Lower lobe of right lung (tissue), 2 donors: Measurements from ENCODE around the gene THBS1. TPM values are rescaled to one million over a fixed set of nuclear protein-coding genes. Genes with fewer than 3 reads are reported as not detected.

Experiments
- ATAC-seq, 2 donors: fragments of 200-7000 bp; cut with Tn5 transposase; one replicate each; pipeline ENCODE4 v1.9.1; 2020 to 2022; ENCODE audit warnings: mild to moderate bottlenecking in 2 of 2, moderate library complexity in 2 of 2
- DNase-seq: peaks from one replicate; pipeline ENCODE4 v3.0.0-alpha.2; 2020
- H3K27ac ChIP-seq: fragments of 200-600 bp; one replicate; pipeline ENCODE4 v1.8.0; 2022
- H3K27me3 ChIP-seq: fragments of 200-600 bp; one replicate; pipeline ENCODE4 v1.8.0; 2022; ENCODE audit warnings: low read depth
- H3K36me3 ChIP-seq: fragments of 200-600 bp; one replicate; pipeline ENCODE4 v1.8.0; 2022; ENCODE audit warnings: mild to moderate bottlenecking
- H3K4me1 ChIP-seq: fragments of 200-600 bp; one replicate; pipeline ENCODE4 v1.8.0; 2022
- H3K4me3 ChIP-seq: fragments of 200-600 bp; one replicate; pipeline ENCODE4 v1.8.0; 2022; ENCODE audit warnings: mild to moderate bottlenecking
- H3K9me3 ChIP-seq: fragments of 200-600 bp; one replicate; pipeline ENCODE4 v1.8.0; 2022
- intact Hi-C: fragments of 100-400 bp; cut with DNase I; formaldehyde crosslinking; loops from one replicate; pipeline ENCODE4 v1.11.0; 2022
- total RNA-seq: library from RNA; stranded (reverse); fragmentation: NEBNext Ultra II Directional; extraction: Animal tissue kit (Norgen Biotek cat#: 25700); gene quantifications from one replicate; pipeline ENCODE4 v1.2.1, GENCODE V29; 2021
- TF ChIP-seq, protein P1 (sequence below): fragments of 200-600 bp; IDR thresholded peaks from one replicate; pipeline ENCODE4 v1.8.0; 2022; ENCODE audit warnings: antibody characterized with exemption, mild to moderate bottlenecking
- donor health status: DM: no; HTN: yes; CAD: no; lungs with severe emphysema.

The THBS1 gene
- total RNA-seq, 1 donor from 2014 or later, result 226 TPM

DNA sequence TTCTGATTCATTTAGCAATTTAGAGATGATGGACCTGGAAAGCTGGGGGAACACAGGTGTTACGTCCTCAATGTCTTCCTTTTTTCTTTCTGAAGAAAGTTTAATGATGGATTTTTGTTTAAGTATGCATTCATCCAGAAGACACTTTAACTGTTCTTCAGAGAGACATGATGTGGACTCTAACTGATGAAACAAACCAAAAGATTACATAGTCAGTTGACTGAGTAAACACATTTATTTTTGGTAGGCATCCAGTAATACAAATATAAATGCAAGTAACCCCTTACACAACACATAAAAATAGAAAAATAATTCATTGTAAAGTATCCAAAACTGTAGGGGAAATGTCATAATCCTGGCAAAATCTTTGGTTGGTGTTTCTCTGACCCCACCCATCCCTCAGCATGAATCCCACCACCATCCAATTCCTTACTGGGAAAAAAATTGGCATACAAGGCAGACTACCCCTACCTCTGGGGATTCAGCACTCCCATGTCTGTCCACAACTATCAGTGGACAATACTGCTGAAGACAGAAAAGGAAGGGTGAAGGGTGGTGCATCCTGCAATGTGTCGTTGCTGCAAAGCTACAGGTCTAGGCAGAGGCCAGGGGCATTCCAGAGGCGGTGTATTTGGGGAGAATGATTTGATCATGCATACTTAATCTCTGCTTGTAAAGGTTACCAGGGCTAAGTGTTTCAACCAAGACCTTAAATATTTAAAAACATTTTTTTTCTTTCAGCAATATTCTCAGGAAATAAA lies 37.4 kb downstream of the THBS1 start:
- DNase-seq (no peak), ATAC-seq (no peak)
- no peaks in the 10 kb centered on the region for H3K36me3 ChIP-seq
- no peaks in the 10 kb centered on the region for H3K4me1 ChIP-seq
- TF ChIP-seq, protein P1, sequence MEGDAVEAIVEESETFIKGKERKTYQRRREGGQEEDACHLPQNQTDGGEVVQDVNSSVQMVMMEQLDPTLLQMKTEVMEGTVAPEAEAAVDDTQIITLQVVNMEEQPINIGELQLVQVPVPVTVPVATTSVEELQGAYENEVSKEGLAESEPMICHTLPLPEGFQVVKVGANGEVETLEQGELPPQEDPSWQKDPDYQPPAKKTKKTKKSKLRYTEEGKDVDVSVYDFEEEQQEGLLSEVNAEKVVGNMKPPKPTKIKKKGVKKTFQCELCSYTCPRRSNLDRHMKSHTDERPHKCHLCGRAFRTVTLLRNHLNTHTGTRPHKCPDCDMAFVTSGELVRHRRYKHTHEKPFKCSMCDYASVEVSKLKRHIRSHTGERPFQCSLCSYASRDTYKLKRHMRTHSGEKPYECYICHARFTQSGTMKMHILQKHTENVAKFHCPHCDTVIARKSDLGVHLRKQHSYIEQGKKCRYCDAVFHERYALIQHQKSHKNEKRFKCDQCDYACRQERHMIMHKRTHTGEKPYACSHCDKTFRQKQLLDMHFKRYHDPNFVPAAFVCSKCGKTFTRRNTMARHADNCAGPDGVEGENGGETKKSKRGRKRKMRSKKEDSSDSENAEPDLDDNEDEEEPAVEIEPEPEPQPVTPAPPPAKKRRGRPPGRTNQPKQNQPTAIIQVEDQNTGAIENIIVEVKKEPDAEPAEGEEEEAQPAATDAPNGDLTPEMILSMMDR, result no peak
- intact Hi-C loops, result no loop called here
- no peaks in the 10 kb centered on the region for H3K9me3 ChIP-seq
- no peak overlapping the region for H3K27ac ChIP-seq
- no peaks in the 10 kb centered on the region for H3K27me3 ChIP-seq
- H3K4me3 ChIP-seq, result no peak overlapping the region

GRCh38 chr15:39621210-39621609 lies 40.3 kb downstream of the THBS1 start:
- intact Hi-C loops, result no loop called here
- peaks cover 23% of the 10 kb centered on the region for H3K4me1 ChIP-seq
- H3K27me3 ChIP-seq, result no peaks in the 10 kb centered on the region
- TF ChIP-seq, protein P1, result no peak
- ATAC-seq (no peak), DNase-seq (no peak)
- H3K9me3 ChIP-seq, result no peaks in the 10 kb centered on the region
- no peak overlapping the region for H3K27ac ChIP-seq
- H3K4me3 ChIP-seq, result no peak overlapping the region
- no peaks in the 10 kb centered on the region for H3K36me3 ChIP-seq

DNA sequence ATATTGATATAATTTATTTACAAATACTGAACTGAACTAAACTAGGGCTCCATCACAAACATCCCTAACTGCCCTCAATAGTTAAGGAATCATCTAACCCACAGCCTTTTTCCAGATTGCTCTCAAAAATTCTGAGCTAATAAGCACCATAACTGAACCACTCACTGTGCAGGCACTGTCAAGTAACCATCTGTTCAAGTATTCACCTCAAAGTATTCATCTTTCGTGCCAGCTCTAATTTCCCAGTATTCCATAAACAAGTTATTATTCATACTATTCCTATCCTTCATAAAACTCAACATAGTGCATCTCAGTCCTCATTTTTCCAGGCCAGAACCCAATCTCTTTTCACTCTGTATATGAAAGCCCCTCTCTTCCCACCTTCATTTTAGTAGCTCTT lies 41.1 kb downstream of the THBS1 start:
- TF ChIP-seq, protein P1, result no peak
- DNase-seq (no peak), ATAC-seq (no peak)
- Histone ChIP-seq H3K27me3 (no peaks in the 10 kb centered on the region), H3K4me1 (peaks cover 23% of the 10 kb centered on the region), H3K27ac (no peak overlapping the region), H3K36me3 (no peaks in the 10 kb centered on the region), H3K9me3 (no peaks in the 10 kb centered on the region), H3K4me3 (no peak overlapping the region)
- intact Hi-C loops, result no loop called here

GRCh38 chr15:39622660-39623516 lies 42.0 kb downstream of the THBS1 start:
- no peak overlapping the region for H3K27ac ChIP-seq
- intact Hi-C loops, result no loop called here
- H3K4me3 ChIP-seq, result no peak overlapping the region

DNA sequence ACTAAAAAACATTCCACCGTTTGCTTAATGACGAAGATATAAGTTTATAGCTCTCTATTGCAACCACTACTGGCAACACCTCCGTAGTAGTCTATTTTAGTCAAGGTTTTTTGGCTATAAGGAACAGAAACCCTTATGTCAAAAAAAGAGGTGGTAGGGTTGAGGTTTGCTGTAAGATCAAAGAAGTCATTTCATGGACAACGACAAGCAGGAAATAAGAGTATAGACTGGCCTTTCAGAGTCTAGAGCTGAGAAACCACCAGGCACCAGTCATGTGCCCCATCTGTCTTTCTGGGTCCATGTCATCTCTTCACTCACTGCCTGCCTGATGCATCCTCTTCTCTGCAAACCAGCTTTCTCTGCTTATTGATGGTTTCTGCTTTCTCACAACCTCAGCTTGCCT lies 42.7 kb downstream of the THBS1 start:
- intact Hi-C loops, result no loop called here
- Histone ChIP-seq H3K36me3 (no peaks in the 10 kb centered on the region), H3K4me3 (no peak overlapping the region), H3K27me3 (no peaks in the 10 kb centered on the region), H3K9me3 (no peaks in the 10 kb centered on the region), H3K4me1 (peaks cover 36% of the 10 kb centered on the region), H3K27ac (no peak overlapping the region)
- TF ChIP-seq, protein P1, result no peak
- DNase-seq (no peak), ATAC-seq (peak; percentile 40 to 45)

More at GRCh38 chr15:39622660-39623516, 42.0 kb downstream of the THBS1 start:
- DNase-seq (no peak), ATAC-seq (no peak)
- no peaks in the 10 kb centered on the region for H3K36me3 ChIP-seq
- H3K27me3 ChIP-seq, result no peaks in the 10 kb centered on the region
- TF ChIP-seq, protein P1, result no peak
- peaks cover 30% of the 10 kb centered on the region for H3K4me1 ChIP-seq
- no peaks in the 10 kb centered on the region for H3K9me3 ChIP-seq
